Neural progenitor cell (in vitro differentiated cells): Measurements from ENCODE around the gene PRSS33. TPM values are rescaled to one million over a fixed set of nuclear protein-coding genes. Genes with fewer than 3 reads are reported as not detected.

Source experiments
- DNase-seq: peaks from one replicate; pipeline ENCODE4 v3.0.0-alpha.2; 2016; ENCODE audit warnings: low spot score
- H2AFZ ChIP-seq: fragments of 200-600 bp; sonication (generic); replicated peaks from 2 replicates; pipeline ENCODE4 v1.6.1; 2016; ENCODE audit warnings: antibody characterized with exemption
- H3F3A ChIP-seq: fragments of 200-600 bp; sonication (generic); 2 replicates; pipeline ENCODE4 v1.6.1; 2016; ENCODE audit warnings: antibody characterized with exemption, low read depth
- H3K27ac ChIP-seq: fragments of 200-600 bp; sonication (generic); 2 replicates; pipeline ENCODE4 v1.5.1; 2016; ENCODE audit warnings: mild to moderate bottlenecking
- H3K27me3 ChIP-seq: fragments of 200-600 bp; sonication (generic); 2 replicates; pipeline ENCODE4 v1.6.1; 2016; ENCODE audit warnings: mild to moderate bottlenecking, moderate library complexity
- H3K36me3 ChIP-seq: fragments of 200-600 bp; sonication (generic); 2 replicates; pipeline ENCODE4 v1.5.1; 2016
- H3K4me1 ChIP-seq: fragments of 200-600 bp; sonication (generic); 2 replicates; pipeline ENCODE4 v1.6.1; 2016; ENCODE audit warnings: mixed run types
- H3K4me2 ChIP-seq: fragments of 200-600 bp; sonication (generic); 2 replicates; pipeline ENCODE4 v1.6.1; 2016
- H3K4me3 ChIP-seq: fragments of 200-600 bp; sonication (generic); 2 replicates; pipeline ENCODE4 v1.5.1; 2016
- H3K79me2 ChIP-seq: fragments of 200-600 bp; sonication (generic); 2 replicates; pipeline ENCODE4 v1.6.1; 2016; ENCODE audit warnings: low read depth
- H3K9ac ChIP-seq: fragments of 200-600 bp; sonication (generic); 2 replicates; pipeline ENCODE4 v1.6.1; 2016
- H3K9me3 ChIP-seq: fragments of 200-600 bp; sonication (generic); 2 replicates; pipeline ENCODE4 v1.5.1; 2016; ENCODE audit warnings: low read depth
- H4K20me1 ChIP-seq: fragments of 200-600 bp; sonication (generic); 2 replicates; pipeline ENCODE4 v1.6.1; 2016; ENCODE audit warnings: low read depth
- H3K27ac Mint-ChIP-seq: 3 replicates; pipeline ENCODE4 v1.8.0; 2021; ENCODE audit warnings: mixed read lengths
- H3K27me3 Mint-ChIP-seq: 2 replicates; pipeline ENCODE4 v1.8.0; 2022; ENCODE audit warnings: low read depth, mild to moderate bottlenecking, inconsistent platforms, moderate library complexity, mixed read lengths; ENCODE audit not compliant: insufficient read depth
- H3K36me3 Mint-ChIP-seq: 3 replicates; pipeline ENCODE4 v1.8.0; 2021; ENCODE audit warnings: mixed read lengths
- H3K4me1 Mint-ChIP-seq: 3 replicates; pipeline ENCODE4 v1.8.0; 2021; ENCODE audit warnings: mixed read lengths
- H3K4me3 Mint-ChIP-seq: 3 replicates; pipeline ENCODE4 v1.8.0; 2021; ENCODE audit warnings: mild to moderate bottlenecking, moderate library complexity, mixed read lengths
- H3K9me3 Mint-ChIP-seq: 3 replicates; pipeline ENCODE4 v1.8.0; 2020; ENCODE audit warnings: mixed read lengths
- CTCF ChIP-seq: fragments of 200-600 bp; sonication (generic); IDR thresholded peaks from 2 replicates; pipeline ENCODE4 v1.5.1; 2017; ENCODE audit warnings: antibody characterized with exemption, mild to moderate bottlenecking
- EZH2 ChIP-seq: fragments of 200-600 bp; sonication (generic); IDR thresholded peaks from 2 replicates; pipeline ENCODE4 v1.6.1; 2017; ENCODE audit warnings: antibody characterized with exemption, mild to moderate bottlenecking, moderate library complexity
- EZH2phosphoT487 ChIP-seq: fragments of 200-600 bp; sonication (generic); IDR thresholded peaks from 2 replicates; pipeline ENCODE4 v1.6.1; 2017; ENCODE audit warnings: antibody characterized with exemption
- total RNA-seq: library from RNA; depleted of rRNA; stranded (reverse); fragments of >200 nt; gene quantifications from 2 replicates; pipeline ENCODE4 v1.2.3, GENCODE V29; 2015; ENCODE audit warnings: low replicate concordance

PRSS33 gene
- total RNA-seq, 1 donor from 2014 or later, result 0.73 TPM

GRCh38 chr16:2828521-2828840, 41.1 kb upstream of the PRSS33 start:
- Histone ChIP-seq H3K27me3 (no peaks in the 10 kb centered on the region), H3K9me3 (no peaks in the 10 kb centered on the region), H3K9ac (no peak overlapping the region), H3K4me3 (no peak overlapping the region), H3K79me2 (no peaks in the 10 kb centered on the region), H3K4me2 (no peak overlapping the region), H3K36me3 (no peaks in the 10 kb centered on the region), H2AFZ (no peak overlapping the region), H3F3A (no peaks in the 10 kb centered on the region), H3K27ac (no peak overlapping the region), H3K4me1 (no peaks in the 10 kb centered on the region), H4K20me1 (no peaks in the 10 kb centered on the region)
- H3K27me3 Mint-ChIP-seq, result peaks cover 2% of the 10 kb centered on the region
- no peak overlapping the region for H3K4me3 Mint-ChIP-seq
- H3K9me3 Mint-ChIP-seq, result no peaks in the 10 kb centered on the region
- no peak for TF ChIP-seq EZH2
- no peak for TF ChIP-seq EZH2phosphoT487
- TF ChIP-seq CTCF, result no peak
- no peaks in the 10 kb centered on the region for H3K4me1 Mint-ChIP-seq
- DNase-seq, result no peak
- no peak overlapping the region for H3K27ac Mint-ChIP-seq
- no peaks in the 10 kb centered on the region for H3K36me3 Mint-ChIP-seq

- Histone ChIP-seq H3K4me3 (no peak overlapping the region), H3K4me2 (no peak overlapping the region), H3K9ac (no peak overlapping the region), H3K4me1 (no peaks in the 10 kb centered on the region), H3K27ac (no peak overlapping the region), H3K27me3 (no peaks in the 10 kb centered on the region), H3F3A (no peaks in the 10 kb centered on the region), H3K9me3 (no peaks in the 10 kb centered on the region), H3K36me3 (no peaks in the 10 kb centered on the region), H2AFZ (no peak overlapping the region), H4K20me1 (no peaks in the 10 kb centered on the region), H3K79me2 (no peaks in the 10 kb centered on the region)
- Mint-ChIP-seq H3K4me1 (no peaks in the 10 kb centered on the region), H3K36me3 (no peaks in the 10 kb centered on the region), H3K9me3 (no peaks in the 10 kb centered on the region), H3K27ac (peak overlapping the region; percentile 13), H3K4me3 (no peak overlapping the region), H3K27me3 (peaks cover 2% of the 10 kb centered on the region)
- peak; percentile 45 for DNase-seq
- TF ChIP-seq EZH2phosphoT487, result no peak
- no peak for TF ChIP-seq CTCF
- no peak for TF ChIP-seq EZH2
These were observed 40.6 kb upstream of the PRSS33 start for GRCh38 chr16:2827831-2828520.

GRCh38 chr16:2827374-2827791, 40.0 kb upstream of the PRSS33 start:
- no peaks in the 10 kb centered on the region for H3K36me3 ChIP-seq
- no peak overlapping the region for H3K4me2 ChIP-seq
- no peaks in the 10 kb centered on the region for H4K20me1 ChIP-seq
- TF ChIP-seq CTCF (no peak), EZH2phosphoT487 (no peak), EZH2 (no peak)
- H3K4me3 Mint-ChIP-seq, result no peak overlapping the region
- H3K4me3 ChIP-seq, result no peak overlapping the region
- H3K36me3 Mint-ChIP-seq, result no peaks in the 10 kb centered on the region
- H3K27ac ChIP-seq, result no peak overlapping the region
- no peaks in the 10 kb centered on the region for H3K9me3 Mint-ChIP-seq
- DNase-seq, result no peak
- no peaks in the 10 kb centered on the region for H3K9me3 ChIP-seq
- H3K9ac ChIP-seq, result no peak overlapping the region
- no peaks in the 10 kb centered on the region for H3K79me2 ChIP-seq
- H3K27me3 ChIP-seq, result no peaks in the 10 kb centered on the region
- no peak overlapping the region for H2AFZ ChIP-seq
- no peaks in the 10 kb centered on the region for H3K4me1 Mint-ChIP-seq
- H3F3A ChIP-seq, result no peaks in the 10 kb centered on the region
- no peak overlapping the region for H3K27ac Mint-ChIP-seq
- no peaks in the 10 kb centered on the region for H3K4me1 ChIP-seq
- H3K27me3 Mint-ChIP-seq, result peaks cover 2% of the 10 kb centered on the region
